Fibroblast of lung (primary cell): ENCODE data around the gene SON. TPM values are rescaled to one million over a fixed set of nuclear protein-coding genes. Genes with fewer than 3 reads are reported as not detected.

Experiments used
- DNase-seq, 2 donors: peaks; one replicate each; pipeline versions ENCODE4 v3.0.0 to v3.0.0-alpha.2; 2010; ENCODE audit warnings: low read depth in 2 of 2
- H2AFZ ChIP-seq: 2 replicates; pipeline ENCODE4 v1.5.1; 2012; ENCODE audit warnings: low read length, control low read depth, inconsistent platforms
- H3K27ac ChIP-seq: 2 replicates; pipeline ENCODE4 v1.5.1; 2011; ENCODE audit warnings: low read length, control low read depth; ENCODE audit not compliant: insufficient read depth
- H3K27me3 ChIP-seq: 2 replicates; pipeline ENCODE4 v1.5.1; 2011; ENCODE audit warnings: mild to moderate bottlenecking, low read length; ENCODE audit not compliant: control insufficient read depth, insufficient read depth
- H3K36me3 ChIP-seq: 2 replicates; pipeline ENCODE4 v1.5.1; 2011; ENCODE audit warnings: low read length; ENCODE audit not compliant: control insufficient read depth, insufficient read depth
- H3K4me1 ChIP-seq: 2 replicates; pipeline ENCODE4 v1.5.1; 2011; ENCODE audit warnings: low read length; ENCODE audit not compliant: control insufficient read depth, insufficient read depth; ENCODE audit errors: extremely low read depth
- H3K4me2 ChIP-seq: 2 replicates; pipeline ENCODE4 v1.5.1; 2011; ENCODE audit warnings: low read length, control low read depth; ENCODE audit not compliant: insufficient read depth; ENCODE audit errors: extremely low read depth
- H3K4me3 ChIP-seq, 4 experiments: fragments of 200-600 bp in 1 of 4; sonication (generic) in 1 of 4; replicated peaks in 1 of 4; 2 replicates each; pipeline ENCODE4 v1.5.1; 2011 to 2016; ENCODE audit warnings: low read length in 4 of 4, low read depth in 3 of 4, mild to moderate bottlenecking in 3 of 4, control low read depth in 2 of 4, inconsistent platforms in 1 of 4, mixed read lengths in 1 of 4; ENCODE audit not compliant: insufficient read depth in 1 of 4; ENCODE audit errors: control extremely low read depth in 1 of 4
- H3K79me2 ChIP-seq: 2 replicates; pipeline ENCODE4 v1.5.1; 2012; ENCODE audit warnings: mild to moderate bottlenecking, low read length, inconsistent platforms; ENCODE audit not compliant: control insufficient read depth, insufficient read depth
- H3K9ac ChIP-seq: 2 replicates; pipeline ENCODE4 v1.5.1; 2011; ENCODE audit warnings: mild to moderate bottlenecking, low read length, control low read depth; ENCODE audit not compliant: insufficient read depth
- H3K9me3 ChIP-seq: 2 replicates; pipeline ENCODE4 v1.5.1; 2012; ENCODE audit warnings: low read depth, low read length; ENCODE audit not compliant: control insufficient read depth, insufficient read depth
- H4K20me1 ChIP-seq: 2 replicates; pipeline ENCODE4 v1.5.1; 2011; ENCODE audit warnings: low read length; ENCODE audit not compliant: control insufficient read depth, insufficient read depth; ENCODE audit errors: extremely low read depth
- CTCF ChIP-seq, 2 donors: IDR thresholded peaks in 1 of 2; conservative IDR thresholded peaks in 1 of 2; 1 replicate in 1 of 2; 2 replicates in 1 of 2; pipeline ENCODE4 v1.5.1; 2011 to 2012; ENCODE audit warnings: low read length in 2 of 2, control low read depth in 1 of 2, inconsistent platforms in 1 of 2, low read depth in 1 of 2, mild to moderate bottlenecking in 1 of 2
- EZH2 ChIP-seq: IDR thresholded peaks from 2 replicates; pipeline ENCODE4 v1.5.1; 2012; ENCODE audit warnings: low read length, control low read depth, mild to moderate bottlenecking; ENCODE audit errors: missing control alignments
- polyA plus RNA-seq, 2 donors: library from polyadenylated mRNA; depleted of rRNA in 1 of 2; stranded (reverse) in 1 of 2; unstranded in 1 of 2; fragments of >200 nt; gene quantifications; 2 replicates each; pipeline ENCODE4 v1.2.1, GENCODE V29; 2011 to 2012; ENCODE audit warnings: missing spikeins in 1 of 2
- total RNA-seq: library from RNA; depleted of rRNA; stranded (reverse); fragments of >200 nt; gene quantifications from 2 replicates; pipeline ENCODE4 v1.2.1, GENCODE V29; 2014

The SON gene
- total and polyA plus RNA-seq, 2 donors (not counting 1 experiment from before 2014, with no cell fraction given): 85.0 to 131 TPM

- Histone ChIP-seq H3K27me3 (no peaks in the 10 kb centered on the region), H3K4me3 (no peak overlapping the region), H3K36me3 (peaks cover 47% of the 10 kb centered on the region), H3K9me3 (no peaks in the 10 kb centered on the region), H3K4me2 (no peak overlapping the region), H3K9ac (no peak overlapping the region), H3K27ac (no peak overlapping the region), H3K4me1 (no peaks in the 10 kb centered on the region), H4K20me1 (peaks cover 5% of the 10 kb centered on the region), H3K79me2 (peaks cover 97% of the 10 kb centered on the region), H2AFZ (no peak overlapping the region)
- no peak for DNase-seq
- TF ChIP-seq EZH2: no peak
- no peak for TF ChIP-seq CTCF (conservative IDR thresholded peaks at IDR 0.05 in 1 of 2, IDR thresholded peaks at IDR 0.05 in 1 of 2; ENCODE audit: low read depth in 1 of 2, low read length in 2 of 2)
These were observed 8.2 kb downstream of the SON start for GRCh38 chr21:33550772-33551660.

- Histone ChIP-seq H3K4me2 (no peak overlapping the region), H2AFZ (no peak overlapping the region), H3K9ac (no peak overlapping the region), H4K20me1 (peaks cover 4% of the 10 kb centered on the region), H3K27me3 (no peaks in the 10 kb centered on the region), H3K79me2 (peaks cover 95% of the 10 kb centered on the region), H3K4me3 (no peak overlapping the region), H3K9me3 (no peaks in the 10 kb centered on the region), H3K36me3 (peaks cover 49% of the 10 kb centered on the region), H3K27ac (no peak overlapping the region), H3K4me1 (no peaks in the 10 kb centered on the region)
- DNase-seq: no peak
- TF ChIP-seq CTCF (conservative IDR thresholded peaks at IDR 0.05 in 1 of 2, IDR thresholded peaks at IDR 0.05 in 1 of 2; ENCODE audit: low read depth in 1 of 2, low read length in 2 of 2) (no peak), EZH2 (no peak)
These were observed 8.8 kb downstream of the SON start for GRCh38 chr21:33551664-33552063.

- Histone ChIP-seq H3K36me3 (peaks cover 48% of the 10 kb centered on the region), H3K9ac (no peak overlapping the region), H4K20me1 (peaks cover 4% of the 10 kb centered on the region), H3K9me3 (no peaks in the 10 kb centered on the region), H3K79me2 (peaks cover 97% of the 10 kb centered on the region), H3K4me1 (no peaks in the 10 kb centered on the region), H3K27me3 (no peaks in the 10 kb centered on the region), H3K4me3 (no peak overlapping the region), H3K4me2 (no peak overlapping the region), H2AFZ (no peak overlapping the region), H3K27ac (no peak overlapping the region)
- DNase-seq: no peak
- TF ChIP-seq CTCF (conservative IDR thresholded peaks at IDR 0.05 in 1 of 2, IDR thresholded peaks at IDR 0.05 in 1 of 2; ENCODE audit: low read depth in 1 of 2, low read length in 2 of 2): no peak
- TF ChIP-seq EZH2: no peak
These were observed 9.5 kb downstream of the SON start for GRCh38 chr21:33552093-33552998.
